Measurements from ENCODE around the gene USP10. TPM values are rescaled to one million over a fixed set of nuclear protein-coding genes. Genes with fewer than 3 reads are reported as not detected.

Gene USP10
- total RNA-seq, 1 donor = 61.7 TPM

- no peak for DNase-seq (ENCODE audit: low read depth)
- TF ChIP-seq CTCF (IDR thresholded peaks at IDR 0.05; ENCODE audit: insufficient read depth, low read length) = no peak
- H3K4me3 ChIP-seq (ENCODE audit: low read depth, low read length) = no peak overlapping the region
Measured at GRCh38 chr16:84716740-84717139, 16.9 kb downstream of the USP10 start.

- H3K4me3 ChIP-seq (ENCODE audit: low read depth, low read length) = no peak overlapping the region
- no peak for TF ChIP-seq CTCF (IDR thresholded peaks at IDR 0.05; ENCODE audit: insufficient read depth, low read length)
- no peak for DNase-seq (ENCODE audit: low read depth)
Measured at GRCh38 chr16:84717484-84717883, 17.7 kb downstream of the USP10 start.

GRCh38 chr16:84720177-84720579 is 20.4 kb downstream of the USP10 start:
- DNase-seq (ENCODE audit: low read depth) = peak; percentile 43
- no peak overlapping the region for H3K4me3 ChIP-seq (ENCODE audit: low read depth, low read length)
- TF ChIP-seq CTCF (IDR thresholded peaks at IDR 0.05; ENCODE audit: insufficient read depth, low read length) = no peak

- no peak for DNase-seq (ENCODE audit: low read depth)
- TF ChIP-seq CTCF (IDR thresholded peaks at IDR 0.05; ENCODE audit: insufficient read depth, low read length) = no peak
- no peak overlapping the region for H3K4me3 ChIP-seq (ENCODE audit: low read depth, low read length)
Measured at GRCh38 chr16:84722068-84722467, 22.3 kb downstream of the USP10 start.

- no peak for DNase-seq (ENCODE audit: low read depth)
- H3K4me3 ChIP-seq (ENCODE audit: low read depth, low read length) = no peak overlapping the region
- no peak for TF ChIP-seq CTCF (IDR thresholded peaks at IDR 0.05; ENCODE audit: insufficient read depth, low read length)
Measured at GRCh38 chr16:84723906-84724305, 24.1 kb downstream of the USP10 start.

GRCh38 chr16:84724606-84725309 is 25.0 kb downstream of the USP10 start:
- H3K4me3 ChIP-seq (ENCODE audit: low read depth, low read length) = no peak overlapping the region
- DNase-seq (ENCODE audit: low read depth) = peak; percentile 66
- no peak for TF ChIP-seq CTCF (IDR thresholded peaks at IDR 0.05; ENCODE audit: insufficient read depth, low read length)

All from fibroblast of the aortic adventitia (primary cell).